ENCODE results near the gene DIS3L2. TPM values are rescaled to one million over a fixed set of nuclear protein-coding genes. Genes with fewer than 3 reads are reported as not detected.
A peak's percentile ranks its signal among the peaks of the same experiment; 100 is the strongest.

The DIS3L2 gene
- total RNA-seq, 2 donors from 2014 or later, result 39.5 to 42.4 TPM

DNA sequence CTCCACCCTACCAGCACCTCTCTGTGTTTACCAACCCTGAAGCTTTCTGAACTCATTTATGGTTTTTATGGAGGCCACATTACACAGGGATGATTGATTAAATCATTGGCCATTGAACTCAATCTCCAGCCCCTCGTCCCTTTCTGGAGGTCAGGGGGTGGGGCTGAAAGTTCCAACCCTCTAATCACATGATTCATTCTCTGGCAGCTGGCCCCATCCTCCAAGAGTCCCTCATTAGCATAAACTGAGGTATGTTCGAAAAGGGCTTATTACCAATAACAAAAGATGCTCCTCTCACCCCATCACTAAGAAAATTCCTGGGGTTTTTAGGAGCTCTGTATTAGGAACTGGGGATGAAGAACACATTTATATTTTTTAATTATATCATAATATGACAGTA, 92.3 kb downstream of the DIS3L2 start:
- Mint-ChIP-seq H3K9me3 (peaks cover 2% of the 10 kb centered on the region), H3K27ac (no peak overlapping the region), H3K27me3 (ENCODE audit: insufficient read depth) (no peaks in the 10 kb centered on the region), H3K4me3 (no peak overlapping the region), H3K36me3 (ENCODE audit: low read depth) (peaks cover 6% of the 10 kb centered on the region), H3K4me1 (no peaks in the 10 kb centered on the region)
- Histone ChIP-seq H3K36me3 (ENCODE audit: control insufficient read depth, insufficient read depth, low read length) (no peaks in the 10 kb centered on the region), H3K4me1 (ENCODE audit: control insufficient read depth, insufficient read depth, low read length) (no peaks in the 10 kb centered on the region), H3K9ac (ENCODE audit: extremely low read depth, low read length, poor library complexity, severe bottlenecking) (no peak overlapping the region), H3K9me3 (ENCODE audit: control insufficient read depth, low read length) (no peaks in the 10 kb centered on the region), H3K27ac (ENCODE audit: low read depth, low read length) (no peak overlapping the region), H3K27me3 (ENCODE audit: control insufficient read depth, insufficient read depth, low read length, poor library complexity, severe bottlenecking) (no peaks in the 10 kb centered on the region), H3K4me3 (ENCODE audit: low read length) (no peak overlapping the region)
- 70 to 100% methylated on average over 1 to 2 of the region's 2 CpGs for WGBS, 2 experiments (ENCODE audit: insufficient coverage in 1 of 2, insufficient read length in 1 of 2)
- TF ChIP-seq, protein P1, sequence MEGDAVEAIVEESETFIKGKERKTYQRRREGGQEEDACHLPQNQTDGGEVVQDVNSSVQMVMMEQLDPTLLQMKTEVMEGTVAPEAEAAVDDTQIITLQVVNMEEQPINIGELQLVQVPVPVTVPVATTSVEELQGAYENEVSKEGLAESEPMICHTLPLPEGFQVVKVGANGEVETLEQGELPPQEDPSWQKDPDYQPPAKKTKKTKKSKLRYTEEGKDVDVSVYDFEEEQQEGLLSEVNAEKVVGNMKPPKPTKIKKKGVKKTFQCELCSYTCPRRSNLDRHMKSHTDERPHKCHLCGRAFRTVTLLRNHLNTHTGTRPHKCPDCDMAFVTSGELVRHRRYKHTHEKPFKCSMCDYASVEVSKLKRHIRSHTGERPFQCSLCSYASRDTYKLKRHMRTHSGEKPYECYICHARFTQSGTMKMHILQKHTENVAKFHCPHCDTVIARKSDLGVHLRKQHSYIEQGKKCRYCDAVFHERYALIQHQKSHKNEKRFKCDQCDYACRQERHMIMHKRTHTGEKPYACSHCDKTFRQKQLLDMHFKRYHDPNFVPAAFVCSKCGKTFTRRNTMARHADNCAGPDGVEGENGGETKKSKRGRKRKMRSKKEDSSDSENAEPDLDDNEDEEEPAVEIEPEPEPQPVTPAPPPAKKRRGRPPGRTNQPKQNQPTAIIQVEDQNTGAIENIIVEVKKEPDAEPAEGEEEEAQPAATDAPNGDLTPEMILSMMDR (conservative IDR thresholded peaks at IDR 0.05), result no peak
- peak; percentile 64 for DNase-seq

DNA sequence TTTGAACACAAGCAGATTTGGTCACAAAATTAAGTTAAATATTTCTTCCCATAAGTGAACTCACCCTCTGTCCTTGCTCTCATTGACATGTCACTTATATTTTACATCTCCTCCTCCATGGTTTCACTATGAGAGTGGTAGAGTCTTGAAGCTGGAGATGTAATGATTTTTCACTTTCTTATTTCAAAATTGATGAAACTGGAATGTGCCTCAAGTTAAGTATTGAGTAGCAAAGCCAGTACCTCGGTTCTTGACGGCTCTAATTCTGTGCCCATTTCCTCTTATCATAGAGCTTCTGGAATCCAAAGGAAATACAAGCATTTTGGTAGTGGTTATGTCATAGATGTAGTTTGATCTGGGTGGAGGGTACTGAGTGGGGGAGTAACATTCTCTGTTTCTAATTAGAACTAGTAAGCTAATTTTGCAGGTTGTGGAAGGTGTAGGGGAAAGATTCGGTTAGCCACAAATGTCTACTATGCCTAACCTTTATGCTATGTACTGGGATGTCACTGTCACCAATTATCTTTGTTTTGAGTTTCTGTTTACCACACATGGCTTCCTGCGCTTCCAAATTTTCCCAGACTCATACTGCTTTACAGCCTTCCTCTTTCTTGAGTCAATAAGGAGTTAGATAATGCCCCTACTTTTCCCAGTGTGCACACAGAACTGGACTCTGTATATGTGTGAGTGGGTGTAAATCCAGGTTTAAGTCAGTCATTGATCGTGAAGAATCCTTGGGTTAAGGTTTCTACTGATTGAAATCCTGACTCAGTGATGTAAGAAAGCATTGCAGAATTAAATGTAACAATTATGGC, 96.8 kb downstream of the DIS3L2 start:
- no peak overlapping the region for H3K27ac Mint-ChIP-seq
- Histone ChIP-seq H3K4me3 (ENCODE audit: low read length) (no peak overlapping the region), H3K9me3 (ENCODE audit: control insufficient read depth, low read length) (no peaks in the 10 kb centered on the region), H3K4me1 (ENCODE audit: control insufficient read depth, insufficient read depth, low read length) (no peaks in the 10 kb centered on the region), H3K27me3 (ENCODE audit: control insufficient read depth, insufficient read depth, low read length, poor library complexity, severe bottlenecking) (no peaks in the 10 kb centered on the region), H3K36me3 (ENCODE audit: control insufficient read depth, insufficient read depth, low read length) (no peaks in the 10 kb centered on the region), H3K9ac (ENCODE audit: extremely low read depth, low read length, poor library complexity, severe bottlenecking) (no peak overlapping the region), H3K27ac (ENCODE audit: low read depth, low read length) (no peak overlapping the region)
- H3K27me3 Mint-ChIP-seq (ENCODE audit: insufficient read depth), result no peaks in the 10 kb centered on the region
- H3K36me3 Mint-ChIP-seq (ENCODE audit: low read depth), result peaks cover 6% of the 10 kb centered on the region
- H3K4me3 Mint-ChIP-seq, result no peak overlapping the region
- no peaks in the 10 kb centered on the region for H3K4me1 Mint-ChIP-seq
- no peak for DNase-seq
- peaks cover 5% of the 10 kb centered on the region for H3K9me3 Mint-ChIP-seq
- WGBS, 2 experiments (ENCODE audit: insufficient coverage in 1 of 2, insufficient read length in 1 of 2), result 97 to 98% methylated on average over 4 to 5 of the region's 5 CpGs
- TF ChIP-seq, protein P1 (conservative IDR thresholded peaks at IDR 0.05), result no peak

DNA sequence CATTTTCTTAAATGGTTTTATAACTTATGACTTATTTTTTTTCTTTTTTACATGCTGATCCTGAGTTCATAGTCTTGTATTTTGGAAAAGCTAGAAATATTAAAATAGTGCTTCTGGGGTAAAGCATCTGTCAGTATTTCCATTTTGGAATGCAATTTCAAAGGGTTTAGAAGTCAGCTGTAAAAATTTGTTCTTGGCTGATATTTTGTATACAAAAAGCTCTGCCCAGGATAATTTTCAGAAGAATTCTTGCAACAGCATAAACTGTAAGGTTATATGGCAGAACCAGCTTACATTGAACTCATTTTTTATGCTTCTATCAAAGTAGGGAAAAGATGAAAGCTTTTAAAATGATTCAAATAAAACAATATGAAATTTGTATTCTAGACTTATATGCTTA, 97.4 kb downstream of the DIS3L2 start:
- Mint-ChIP-seq H3K27ac (no peak overlapping the region), H3K36me3 (ENCODE audit: low read depth) (peaks cover 6% of the 10 kb centered on the region), H3K9me3 (peaks cover 5% of the 10 kb centered on the region), H3K4me3 (no peak overlapping the region), H3K27me3 (ENCODE audit: insufficient read depth) (no peaks in the 10 kb centered on the region), H3K4me1 (no peaks in the 10 kb centered on the region)
- Histone ChIP-seq H3K36me3 (ENCODE audit: control insufficient read depth, insufficient read depth, low read length) (no peaks in the 10 kb centered on the region), H3K4me1 (ENCODE audit: control insufficient read depth, insufficient read depth, low read length) (no peaks in the 10 kb centered on the region), H3K27me3 (ENCODE audit: control insufficient read depth, insufficient read depth, low read length, poor library complexity, severe bottlenecking) (no peaks in the 10 kb centered on the region), H3K9ac (ENCODE audit: extremely low read depth, low read length, poor library complexity, severe bottlenecking) (no peak overlapping the region), H3K27ac (ENCODE audit: low read depth, low read length) (no peak overlapping the region), H3K9me3 (ENCODE audit: control insufficient read depth, low read length) (no peaks in the 10 kb centered on the region), H3K4me3 (ENCODE audit: low read length) (no peak overlapping the region)
- TF ChIP-seq, protein P1 (conservative IDR thresholded peaks at IDR 0.05), result no peak
- no peak for DNase-seq

All from endodermal cell (in vitro differentiated cells).